Measurements from ENCODE around the gene CFAP99.

DNA sequence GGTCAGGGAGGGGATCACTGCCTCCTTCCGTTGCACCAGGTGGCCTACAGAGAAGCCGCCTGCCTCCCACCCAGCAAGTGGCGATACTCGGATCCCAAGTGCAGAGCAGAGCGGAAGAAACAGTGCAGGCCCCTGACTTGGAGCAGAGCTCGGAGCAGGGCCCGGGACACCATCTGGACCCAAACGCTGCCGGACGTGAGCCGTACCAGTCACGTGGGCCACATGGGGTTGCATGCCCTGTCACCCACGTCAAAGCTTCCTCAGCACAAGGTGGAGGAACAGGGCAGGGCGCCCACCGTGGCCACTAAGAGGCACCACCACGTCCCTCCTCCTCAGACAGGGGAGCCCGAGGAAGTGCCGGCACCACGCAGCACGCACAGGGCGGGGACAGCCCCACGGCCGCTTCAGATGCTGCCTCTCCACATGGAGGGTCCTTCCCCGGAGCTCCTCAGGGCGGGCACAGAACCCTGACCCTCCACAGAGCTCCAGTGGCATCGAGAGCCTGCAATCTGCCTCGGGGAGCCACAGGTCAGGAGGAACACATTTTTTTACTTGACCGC lies 19.0 kb upstream of the CFAP99 start:
- TF ChIP-seq, protein P1, sequence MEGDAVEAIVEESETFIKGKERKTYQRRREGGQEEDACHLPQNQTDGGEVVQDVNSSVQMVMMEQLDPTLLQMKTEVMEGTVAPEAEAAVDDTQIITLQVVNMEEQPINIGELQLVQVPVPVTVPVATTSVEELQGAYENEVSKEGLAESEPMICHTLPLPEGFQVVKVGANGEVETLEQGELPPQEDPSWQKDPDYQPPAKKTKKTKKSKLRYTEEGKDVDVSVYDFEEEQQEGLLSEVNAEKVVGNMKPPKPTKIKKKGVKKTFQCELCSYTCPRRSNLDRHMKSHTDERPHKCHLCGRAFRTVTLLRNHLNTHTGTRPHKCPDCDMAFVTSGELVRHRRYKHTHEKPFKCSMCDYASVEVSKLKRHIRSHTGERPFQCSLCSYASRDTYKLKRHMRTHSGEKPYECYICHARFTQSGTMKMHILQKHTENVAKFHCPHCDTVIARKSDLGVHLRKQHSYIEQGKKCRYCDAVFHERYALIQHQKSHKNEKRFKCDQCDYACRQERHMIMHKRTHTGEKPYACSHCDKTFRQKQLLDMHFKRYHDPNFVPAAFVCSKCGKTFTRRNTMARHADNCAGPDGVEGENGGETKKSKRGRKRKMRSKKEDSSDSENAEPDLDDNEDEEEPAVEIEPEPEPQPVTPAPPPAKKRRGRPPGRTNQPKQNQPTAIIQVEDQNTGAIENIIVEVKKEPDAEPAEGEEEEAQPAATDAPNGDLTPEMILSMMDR (IDR thresholded peaks at IDR 0.05) = no peak
- no peak for TF ChIP-seq POLR2AphosphoS5 (IDR thresholded peaks at IDR 0.05; ENCODE audit: low read depth, low read length)
- no peak for TF ChIP-seq SIN3A (IDR thresholded peaks at IDR 0.05; ENCODE audit: borderline replicate concordance, insufficient read depth, low read depth, low read length)
- no peak for TF ChIP-seq TCF7L2 (IDR thresholded peaks at IDR 0.05; ENCODE audit: low read depth, low read length)

Data from Panc1 (cell line).